ENCODE data around the gene CAPN11.

DNA sequence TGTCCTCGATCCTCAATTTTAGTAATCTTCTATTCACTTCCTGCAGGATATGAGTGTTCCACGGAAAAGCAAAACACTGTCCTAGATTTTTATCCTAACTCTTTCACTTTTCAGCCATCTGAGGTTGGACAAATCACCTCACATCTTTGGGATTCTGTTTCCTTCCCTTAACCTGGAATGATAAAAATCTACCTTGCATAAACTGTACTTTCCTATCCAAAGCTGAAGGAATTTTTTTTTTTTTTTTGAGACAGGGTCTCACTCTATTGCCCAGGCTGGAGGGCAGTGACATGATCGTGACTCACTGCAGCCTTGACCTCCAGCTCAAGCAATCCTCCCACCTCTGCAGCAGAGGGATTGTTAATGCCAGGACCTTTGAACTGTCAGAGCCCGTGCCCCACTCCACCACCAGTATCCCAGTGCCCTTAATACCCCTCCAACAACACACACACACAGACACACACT, 20.5 kb downstream of the CAPN11 start:
- TF ChIP-seq POLR2AphosphoS5 (IDR thresholded peaks at IDR 0.05) (no peak), CTCF (IDR thresholded peaks at IDR 0.05) (no peak)
